Stomach (tissue), 4 donors: ENCODE results near the gene PTPRK.

Experiments
- CTCF ChIP-seq, 7 experiments: fragments of 450-650 bp in 4 of 7; fragments of 200-600 bp in 3 of 7; sonication (generic) in 3 of 7; IDR thresholded peaks; one replicate each; pipeline ENCODE4 v1.5.1; 2016 to 2019; ENCODE audit warnings: antibody characterized with exemption in 7 of 7, control low read depth in 2 of 7, mild to moderate bottlenecking in 1 of 7
- EP300 ChIP-seq: sonication (generic); formaldehyde crosslinking; IDR thresholded peaks from one replicate; pipeline ENCODE4 v1.6.1; 2017; ENCODE audit warnings: antibody characterized with exemption
- POLR2A ChIP-seq, 4 donors: fragments of 450-650 bp; IDR thresholded peaks; one replicate each; pipeline ENCODE4 v1.6.1; 2016; ENCODE audit warnings: antibody characterized with exemption in 4 of 4, control low read depth in 2 of 4, mild to moderate bottlenecking in 1 of 4, moderate library complexity in 1 of 4
- POLR2AphosphoS5 ChIP-seq, 3 donors: sonication (generic); formaldehyde crosslinking; IDR thresholded peaks; one replicate each; pipeline ENCODE4 v1.6.1; 2016; ENCODE audit warnings: antibody characterized with exemption in 3 of 3

- TF ChIP-seq EP300 (no peak), CTCF (IDR thresholded peaks at IDR 0.05) (no peak), POLR2A (IDR thresholded peaks at IDR 0.05) (no peak), POLR2AphosphoS5 (IDR thresholded peaks at IDR 0.05) (no peak)
These were observed 586.3 kb downstream of the PTPRK start for GRCh38 chr6:127933852-127934840.
